GM13977 (cell line): Measurements from ENCODE around the gene BUB1.
"Not testable (repeated sequence)": the region's sequence is repeated elsewhere in the genome, so short reads cannot be mapped to it uniquely, and the experiment has no call there.

ENCODE experiments used
- DNase-seq: peaks from one replicate; pipeline ENCODE4 v3.0.0; 2012; ENCODE audit warnings: low spot score
- CTCF ChIP-seq: IDR thresholded peaks from 2 replicates; pipeline ENCODE4 v1.5.1; 2012; ENCODE audit warnings: mild to moderate bottlenecking, control low read depth; ENCODE audit not compliant: insufficient read depth; ENCODE audit errors: extremely low read depth, missing control alignments
- in situ Hi-C: fragments of 300-500 bp; cut with MboI; formaldehyde crosslinking; loops from one replicate; pipeline ENCODE4 v1.12.0; 2022; ENCODE audit warnings: low sequenced_read_pairs, low pct_unique_long_range_greater_than_20kb, mixed read lengths, inconsistent platforms; ENCODE audit not compliant: unreplicated experiment

The BUB1 gene

GRCh38 chr2:110639972-110640371 is 37.9 kb downstream of the BUB1 start:
- in situ Hi-C loops, result no loop called here
- no peak for TF ChIP-seq CTCF
- no peak for DNase-seq

- DNase-seq, result no peak
- TF ChIP-seq CTCF, result no peak
- in situ Hi-C loops, result no loop called here
These were observed 38.7 kb downstream of the BUB1 start for GRCh38 chr2:110638952-110639695.

DNA sequence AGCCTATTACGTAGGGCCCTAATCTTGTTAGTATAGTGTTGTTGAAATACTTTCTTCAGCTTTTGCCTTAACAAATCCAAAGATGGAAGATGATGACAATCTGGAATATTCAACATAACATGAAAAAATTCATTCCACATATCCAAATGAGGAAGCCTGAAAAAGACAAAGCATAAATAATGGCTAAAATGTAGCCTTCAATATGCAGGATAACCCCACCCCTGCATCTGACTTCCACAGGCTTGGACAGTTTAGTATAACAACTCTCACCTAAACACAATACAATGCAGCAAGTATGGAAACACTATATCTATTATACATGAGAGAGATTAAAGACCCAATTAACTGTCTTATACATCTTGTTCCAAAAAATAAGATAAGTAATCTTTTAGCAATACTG is 39.9 kb downstream of the BUB1 start:
- in situ Hi-C loops, result no loop called here
- TF ChIP-seq CTCF, result no peak
- DNase-seq, result no peak

- in situ Hi-C loops, result no loop called here
- TF ChIP-seq CTCF, result no peak
- no peak for DNase-seq
These were observed 40.8 kb downstream of the BUB1 start for GRCh38 chr2:110637093-110637492.

DNA sequence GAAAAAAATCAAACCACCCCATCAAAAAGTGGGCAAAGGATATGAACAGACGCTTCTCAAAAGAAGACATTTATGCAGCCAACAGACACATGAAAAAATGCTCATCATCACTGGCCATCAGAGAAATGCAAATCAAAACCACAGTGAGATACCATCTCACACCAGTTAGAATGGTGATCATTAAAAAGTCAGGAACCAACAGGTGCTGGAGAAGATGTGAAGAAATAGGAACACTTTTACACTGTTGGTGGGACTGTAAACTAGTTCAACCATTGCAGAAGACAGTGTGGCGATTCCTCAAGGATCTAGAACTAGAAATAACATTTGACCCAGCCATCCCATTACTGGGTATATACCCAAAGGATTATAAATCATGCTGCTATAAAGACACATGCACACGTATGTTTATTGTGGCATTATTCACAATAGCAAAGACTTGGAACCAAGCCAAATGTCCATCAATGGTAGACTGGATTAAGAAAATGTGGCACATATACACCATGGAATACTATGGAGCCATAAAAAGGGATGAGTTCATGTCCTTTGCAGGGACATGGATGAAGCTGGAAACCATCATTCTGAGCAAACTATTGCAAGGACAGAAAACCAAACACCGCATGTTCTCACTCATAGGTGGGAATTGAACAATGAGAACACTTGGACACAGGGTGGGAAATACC is 41.8 kb downstream of the BUB1 start:
- in situ Hi-C loops, DNase-seq: not testable (repeated sequence)

DNA sequence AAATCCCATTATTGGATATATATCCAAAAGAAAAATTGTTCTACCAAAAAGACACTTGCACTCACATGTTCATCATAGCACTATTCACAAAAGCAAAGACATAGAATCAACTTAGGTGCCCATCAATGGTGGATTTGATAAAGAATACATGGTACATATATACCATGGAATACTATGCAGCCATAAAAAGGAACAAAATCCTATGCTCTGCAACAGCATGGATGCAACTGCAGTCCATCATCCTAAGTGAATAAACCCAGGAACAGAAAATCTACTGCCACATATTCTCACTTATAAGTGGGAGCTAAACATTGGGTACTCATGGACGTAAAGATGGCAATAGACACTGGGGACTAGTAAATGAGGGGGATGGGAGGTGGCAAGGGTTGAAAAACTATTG is 50.5 kb downstream of the BUB1 start:
- DNase-seq, in situ Hi-C loops: not testable (repeated sequence)

GRCh38 chr2:110619326-110619939 is 58.4 kb downstream of the BUB1 start:
- in situ Hi-C loops, DNase-seq: not testable (repeated sequence)

DNA sequence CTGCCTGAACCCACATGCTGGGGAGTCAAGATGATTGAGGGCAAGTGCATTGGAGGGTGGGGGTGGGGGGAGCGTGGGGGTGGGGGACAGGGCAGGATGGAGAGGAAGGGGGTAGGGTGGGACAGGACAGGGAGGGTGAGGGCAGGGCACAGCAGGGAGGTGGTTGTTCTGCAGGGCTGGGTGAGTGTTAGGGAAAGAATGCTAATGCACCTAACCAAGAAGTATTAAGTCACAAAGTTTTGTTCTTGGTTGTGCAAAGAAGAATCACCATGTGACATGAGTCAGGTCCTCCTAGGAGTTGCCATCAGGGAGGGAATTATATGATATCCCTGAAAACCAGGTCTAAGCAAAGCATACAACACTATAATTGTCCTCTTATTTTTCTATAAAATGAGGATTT is 63.9 kb downstream of the BUB1 start:
- DNase-seq, in situ Hi-C loops: not testable (repeated sequence)

GRCh38 chr2:110610613-110611250 is 67.1 kb downstream of the BUB1 start:
- in situ Hi-C loops, result not testable (repeated sequence)

DNA sequence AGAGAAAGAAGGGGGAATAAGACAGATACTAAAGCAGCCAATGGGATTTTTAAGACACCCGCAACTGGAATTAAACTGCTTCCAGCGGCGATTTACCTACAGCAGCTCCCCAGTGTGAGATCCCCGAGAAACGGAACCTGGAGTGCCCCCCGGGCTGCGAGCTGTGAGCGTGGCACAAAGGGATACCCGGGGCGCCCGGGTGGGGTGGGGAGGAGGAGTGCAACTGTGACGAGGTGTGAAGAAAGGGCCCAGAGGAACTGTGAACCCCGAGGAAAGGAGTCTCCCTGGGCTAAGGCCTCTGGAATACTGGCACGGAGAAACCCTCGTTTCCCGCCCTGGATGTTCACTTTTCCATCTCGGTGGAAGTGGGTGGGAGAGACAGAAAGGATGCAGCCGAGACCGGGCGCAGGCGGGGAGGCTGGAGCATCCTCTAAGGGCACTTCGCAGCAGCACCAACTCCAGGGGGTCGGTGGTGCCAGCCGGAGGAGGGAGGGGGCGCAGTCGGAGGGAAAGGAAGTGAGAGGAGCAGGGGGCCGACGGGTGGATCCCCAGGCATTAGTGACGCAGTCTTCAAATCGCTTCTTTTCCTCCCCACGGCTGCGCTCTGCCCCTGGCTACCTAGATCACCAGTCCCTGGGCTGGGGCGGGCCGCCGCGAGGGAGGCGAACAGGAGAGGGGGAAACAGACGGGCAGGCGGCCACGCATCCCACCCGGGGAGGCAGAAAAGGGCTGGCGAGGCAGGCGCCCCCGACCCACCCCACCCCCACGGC is 67.8 kb downstream of the BUB1 start:
- DNase-seq, in situ Hi-C loops: not testable (repeated sequence)

More at GRCh38 chr2:110610613-110611250, 67.1 kb downstream of the BUB1 start:
- not testable (repeated sequence) for DNase-seq

GRCh38 chr2:110608788-110609502 is 68.9 kb downstream of the BUB1 start:
- DNase-seq, in situ Hi-C loops: not testable (repeated sequence)
